Activated T-cell treated with anti-CD3 and anti-CD28 coated beads, Interleukin-2, amount 50 U/mL, for 4 hours (primary cell): Measurements from ENCODE around the gene LONP2. TPM values are rescaled to one million over a fixed set of nuclear protein-coding genes. Genes with fewer than 3 reads are reported as not detected.

Experiments used
- ATAC-seq, 2 donors: fragments of 200-7000 bp; cut with Tn5 transposase; one replicate each; pipeline ENCODE4 v1.10.0; 2021
- DNase-seq: peaks from one replicate; pipeline ENCODE4 v3.0.0-alpha.2; 2020
- H3K27me3 Mint-ChIP-seq: one replicate; pipeline ENCODE4 v1.8.0; 2021; ENCODE audit warnings: low read depth, mixed read lengths
- H3K36me3 Mint-ChIP-seq: one replicate; pipeline ENCODE4 v1.8.0; 2022; ENCODE audit warnings: mixed read lengths; ENCODE audit not compliant: insufficient read depth
- H3K4me1 Mint-ChIP-seq: one replicate; pipeline ENCODE4 v1.8.0; 2021; ENCODE audit warnings: low read depth, mixed read lengths
- H3K4me3 Mint-ChIP-seq: one replicate; pipeline ENCODE4 v1.8.0; 2021; ENCODE audit warnings: mild to moderate bottlenecking, moderate library complexity, mixed read lengths
- H3K9me3 Mint-ChIP-seq: one replicate; pipeline ENCODE4 v1.8.0; 2021; ENCODE audit warnings: mixed read lengths
- total RNA-seq, 3 donors: library from RNA; stranded (reverse); gene quantifications; one replicate each; pipeline ENCODE4 v1.2.1, GENCODE V29; 2021

LONP2 gene
- 10 to 100 TPM; 50.5 to 57.6 (median 53.1) TPM for total RNA-seq

GRCh38 chr16:48244080-48244862 is at the start of gene LONP2:
LONP2 (plus strand) TSS chr16:48244300; CDS start chr16:48244389, 89 bp downstream.
- no peaks in the 10 kb centered on the region for H3K9me3 Mint-ChIP-seq
- H3K4me3 Mint-ChIP-seq = peak within 1 kb of the TSS; percentile 97
- H3K27me3 Mint-ChIP-seq = peaks cover 1% of the 10 kb centered on the region
- peaks cover 6% of the 10 kb centered on the region for H3K36me3 Mint-ChIP-seq
- ATAC-seq = peak; percentile 96 to 97
- peaks cover 43% of the 10 kb centered on the region for H3K4me1 Mint-ChIP-seq
- peak; percentile 87 for DNase-seq

GRCh38 chr16:48194828-48195556 is 49.1 kb upstream of the LONP2 start:
- Mint-ChIP-seq H3K4me3 (no peak overlapping the region), H3K9me3 (no peaks in the 10 kb centered on the region), H3K4me1 (no peaks in the 10 kb centered on the region), H3K27me3 (peaks cover 7% of the 10 kb centered on the region), H3K36me3 (no peaks in the 10 kb centered on the region)
- no peak for DNase-seq
- no peak for ATAC-seq

GRCh38 chr16:48197294-48197693 is 46.8 kb upstream of the LONP2 start:
- Mint-ChIP-seq H3K36me3 (no peaks in the 10 kb centered on the region), H3K4me3 (no peak overlapping the region), H3K4me1 (no peaks in the 10 kb centered on the region), H3K27me3 (peaks cover 8% of the 10 kb centered on the region), H3K9me3 (no peaks in the 10 kb centered on the region)
- DNase-seq (no peak), ATAC-seq (no peak)

- no peak for DNase-seq
- H3K9me3 Mint-ChIP-seq = no peaks in the 10 kb centered on the region
- peaks cover 12% of the 10 kb centered on the region for H3K27me3 Mint-ChIP-seq
- H3K36me3 Mint-ChIP-seq = no peaks in the 10 kb centered on the region
- no peak overlapping the region for H3K4me3 Mint-ChIP-seq
- no peak for ATAC-seq
- no peaks in the 10 kb centered on the region for H3K4me1 Mint-ChIP-seq
Measured at GRCh38 chr16:48201515-48202201, 42.4 kb upstream of the LONP2 start.

- no peak for DNase-seq
- Mint-ChIP-seq H3K4me3 (no peak overlapping the region), H3K9me3 (no peaks in the 10 kb centered on the region), H3K36me3 (no peaks in the 10 kb centered on the region), H3K4me1 (no peaks in the 10 kb centered on the region), H3K27me3 (peaks cover 12% of the 10 kb centered on the region)
- ATAC-seq = no peak
Measured at GRCh38 chr16:48203974-48204824, 39.9 kb upstream of the LONP2 start.

GRCh38 chr16:48204825-48205151 is 39.3 kb upstream of the LONP2 start:
- Mint-ChIP-seq H3K27me3 (peaks cover 12% of the 10 kb centered on the region), H3K4me1 (no peaks in the 10 kb centered on the region), H3K4me3 (no peak overlapping the region), H3K36me3 (no peaks in the 10 kb centered on the region), H3K9me3 (no peaks in the 10 kb centered on the region)
- ATAC-seq (no peak), DNase-seq (no peak)

- no peak for DNase-seq
- Mint-ChIP-seq H3K36me3 (no peaks in the 10 kb centered on the region), H3K27me3 (peaks cover 10% of the 10 kb centered on the region), H3K4me1 (no peaks in the 10 kb centered on the region), H3K4me3 (no peak overlapping the region), H3K9me3 (no peaks in the 10 kb centered on the region)
- peak; percentile 41 to 46 for ATAC-seq
Measured at GRCh38 chr16:48206594-48207242, 37.4 kb upstream of the LONP2 start.

- Mint-ChIP-seq H3K4me1 (no peaks in the 10 kb centered on the region), H3K4me3 (no peak overlapping the region), H3K27me3 (peaks cover 12% of the 10 kb centered on the region), H3K9me3 (no peaks in the 10 kb centered on the region), H3K36me3 (no peaks in the 10 kb centered on the region)
- DNase-seq = no peak
- ATAC-seq = no peak
Measured at GRCh38 chr16:48210747-48211146, 33.4 kb upstream of the LONP2 start.

- ATAC-seq = no peak
- Mint-ChIP-seq H3K36me3 (no peaks in the 10 kb centered on the region), H3K4me1 (no peaks in the 10 kb centered on the region), H3K4me3 (no peak overlapping the region), H3K9me3 (no peaks in the 10 kb centered on the region), H3K27me3 (peaks cover 7% of the 10 kb centered on the region)
- DNase-seq = no peak
Measured at GRCh38 chr16:48212033-48212432, 32.1 kb upstream of the LONP2 start.

- no peak overlapping the region for H3K4me3 Mint-ChIP-seq
- no peaks in the 10 kb centered on the region for H3K36me3 Mint-ChIP-seq
Measured at GRCh38 chr16:48215738-48216137, 28.4 kb upstream of the LONP2 start.

GRCh38 chr16:48217708-48218107 is 26.4 kb upstream of the LONP2 start:
- Mint-ChIP-seq H3K36me3 (no peaks in the 10 kb centered on the region), H3K27me3 (peaks cover 4% of the 10 kb centered on the region), H3K4me1 (no peaks in the 10 kb centered on the region), H3K9me3 (peaks cover 3% of the 10 kb centered on the region), H3K4me3 (no peak overlapping the region)
- no peak for ATAC-seq
- DNase-seq = no peak

More at GRCh38 chr16:48215738-48216137, 28.4 kb upstream of the LONP2 start:
- Mint-ChIP-seq H3K27me3 (peaks cover 4% of the 10 kb centered on the region), H3K4me1 (no peaks in the 10 kb centered on the region), H3K9me3 (peaks cover 3% of the 10 kb centered on the region)
- ATAC-seq = no peak
- DNase-seq = no peak

GRCh38 chr16:48218473-48218872 is 25.6 kb upstream of the LONP2 start:
- H3K4me3 Mint-ChIP-seq = no peak overlapping the region
- H3K4me1 Mint-ChIP-seq = no peaks in the 10 kb centered on the region
- no peak for DNase-seq
- peak; percentile 66 to 67 for ATAC-seq
- H3K36me3 Mint-ChIP-seq = no peaks in the 10 kb centered on the region
- peaks cover 3% of the 10 kb centered on the region for H3K9me3 Mint-ChIP-seq
- H3K27me3 Mint-ChIP-seq = peaks cover 4% of the 10 kb centered on the region

- no peak for ATAC-seq
- Mint-ChIP-seq H3K9me3 (peaks cover 3% of the 10 kb centered on the region), H3K4me3 (no peak overlapping the region), H3K4me1 (no peaks in the 10 kb centered on the region), H3K36me3 (no peaks in the 10 kb centered on the region), H3K27me3 (peaks cover under 1% of the 10 kb centered on the region)
- no peak for DNase-seq
Measured at GRCh38 chr16:48220891-48221290, 23.2 kb upstream of the LONP2 start.
